HG02943 (cell line): ENCODE data around the gene SEPTIN3.

Experiments used
- ATAC-seq: cut with Tn5 transposase; IDR thresholded peaks from one replicate; pipeline ENCODE4 v1.9.1; 2021; ENCODE audit warnings: mild to moderate bottlenecking, low read depth, moderate library complexity; ENCODE audit not compliant: unreplicated experiment

Gene SEPTIN3

DNA sequence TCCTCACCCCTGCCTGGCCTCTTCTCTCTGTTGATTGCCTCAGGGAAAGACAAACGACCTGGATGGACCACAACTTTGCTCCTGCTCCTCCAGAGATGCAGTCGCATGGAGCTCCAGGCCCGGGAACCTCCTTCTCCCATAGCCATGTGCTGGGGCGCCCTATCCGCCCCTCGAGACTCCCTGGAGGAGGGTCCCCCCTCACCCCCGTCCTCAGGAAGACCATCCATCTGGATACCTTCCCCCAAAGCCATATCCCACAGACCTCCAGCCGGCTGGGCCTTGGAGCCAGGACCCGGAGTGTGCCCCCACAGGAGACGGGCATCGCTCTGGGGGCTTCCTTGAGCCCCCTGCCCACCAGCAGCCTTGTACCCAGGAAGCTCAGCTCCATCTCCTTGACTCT, 2.2 kb downstream of the SEPTIN3 start:
- ATAC-seq, result no peak

DNA sequence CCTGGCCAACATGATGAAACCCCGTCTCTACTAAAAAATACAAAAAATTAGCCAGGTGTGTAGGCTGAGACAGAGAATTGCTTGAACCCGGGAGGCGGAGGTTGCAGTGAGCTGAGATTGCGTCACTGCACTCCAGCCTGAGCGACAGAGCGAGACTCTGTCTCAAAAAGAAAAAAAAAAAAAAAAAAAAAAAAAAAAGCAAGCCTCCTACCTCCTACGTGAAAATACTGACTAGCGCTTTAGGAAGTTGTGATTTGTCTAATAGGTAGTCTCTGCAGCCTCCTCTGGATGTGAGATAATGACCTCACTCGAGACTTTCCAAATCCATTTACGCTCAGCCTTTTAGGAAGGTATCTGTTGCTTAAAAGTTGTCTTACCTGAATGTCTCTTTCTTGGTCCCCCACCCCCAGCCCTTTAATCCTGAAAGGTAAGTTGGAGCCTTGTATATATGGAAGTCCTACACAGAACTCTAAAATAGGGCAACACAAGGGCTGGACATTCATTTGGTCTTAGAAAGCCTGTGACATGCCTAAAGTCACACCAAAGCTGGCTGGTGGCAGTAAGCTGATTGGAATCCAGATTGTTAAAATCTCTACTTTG, 5.5 kb downstream of the SEPTIN3 start:
- no peak for ATAC-seq

GRCh38 chr22:41975299-41976069, 6.2 kb downstream of the SEPTIN3 start:
- no peak for ATAC-seq

DNA sequence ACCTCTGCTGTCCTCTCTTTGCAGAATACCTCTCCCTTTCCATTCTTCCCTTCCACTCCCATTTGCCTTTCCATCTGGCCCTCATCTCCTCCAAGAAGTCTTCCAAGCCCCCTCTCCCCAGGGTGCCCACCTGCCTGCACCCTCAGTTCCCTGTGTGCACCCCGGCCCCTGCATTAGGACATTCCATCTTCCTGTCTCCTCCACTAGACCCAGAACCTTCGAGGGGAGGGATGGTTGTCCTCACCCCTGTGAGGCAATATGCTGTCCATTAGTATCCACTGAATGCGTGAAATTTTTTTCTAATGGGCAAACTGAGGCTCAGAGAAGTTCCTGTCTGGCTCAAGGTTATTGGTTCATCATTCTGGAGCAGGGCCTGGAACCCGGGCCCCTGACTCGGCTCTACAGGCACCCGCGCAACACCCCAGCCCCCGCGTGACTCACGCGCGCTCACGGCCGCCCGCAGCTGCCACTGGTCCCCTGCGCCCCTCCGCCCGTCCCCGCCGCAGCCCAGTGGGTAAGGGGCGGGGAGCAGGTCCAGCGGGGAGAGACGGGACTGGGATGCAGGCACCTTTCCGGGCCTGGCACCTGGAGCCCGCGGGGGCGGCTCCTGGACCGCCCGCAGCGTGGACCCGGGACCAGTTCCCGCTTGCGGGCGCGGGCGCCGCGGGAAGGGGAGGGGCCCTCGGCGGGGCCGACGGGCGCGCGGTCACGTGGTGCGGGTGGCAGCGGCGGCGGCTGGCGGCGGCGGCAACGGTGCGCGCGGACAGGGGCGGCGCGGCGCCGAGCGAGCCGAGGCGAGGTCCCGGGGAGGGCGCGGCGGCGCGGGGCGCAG, 7.0 kb downstream of the SEPTIN3 start:
- ATAC-seq, result no peak

- no peak for ATAC-seq
Observed at GRCh38 chr22:41976961-41977566, 7.8 kb downstream of the SEPTIN3 start.

DNA sequence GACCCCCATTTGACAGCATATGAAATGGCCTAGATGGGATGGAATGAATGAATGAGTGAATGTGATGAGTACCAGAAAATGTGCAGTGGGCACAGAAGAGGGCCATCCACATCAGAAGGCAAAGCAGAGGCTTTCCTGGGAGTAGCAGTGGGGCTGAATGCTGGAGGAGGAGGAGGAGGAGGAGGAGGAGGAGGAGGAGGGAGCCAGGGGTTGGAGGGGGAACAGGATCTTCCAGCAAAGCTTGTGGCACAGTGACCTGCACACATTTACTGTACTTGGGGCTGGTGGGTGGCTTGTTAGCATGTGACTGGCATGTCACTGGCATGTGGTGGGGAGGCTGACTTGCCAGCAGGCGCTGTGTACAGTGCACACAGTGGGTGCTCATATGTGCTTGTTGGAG, 9.5 kb downstream of the SEPTIN3 start:
- ATAC-seq, result no peak

- ATAC-seq, result no peak
Observed at GRCh38 chr22:41979423-41980250, 10.4 kb downstream of the SEPTIN3 start.

GRCh38 chr22:41982865-41983264, 13.6 kb downstream of the SEPTIN3 start:
- ATAC-seq, result no peak

DNA sequence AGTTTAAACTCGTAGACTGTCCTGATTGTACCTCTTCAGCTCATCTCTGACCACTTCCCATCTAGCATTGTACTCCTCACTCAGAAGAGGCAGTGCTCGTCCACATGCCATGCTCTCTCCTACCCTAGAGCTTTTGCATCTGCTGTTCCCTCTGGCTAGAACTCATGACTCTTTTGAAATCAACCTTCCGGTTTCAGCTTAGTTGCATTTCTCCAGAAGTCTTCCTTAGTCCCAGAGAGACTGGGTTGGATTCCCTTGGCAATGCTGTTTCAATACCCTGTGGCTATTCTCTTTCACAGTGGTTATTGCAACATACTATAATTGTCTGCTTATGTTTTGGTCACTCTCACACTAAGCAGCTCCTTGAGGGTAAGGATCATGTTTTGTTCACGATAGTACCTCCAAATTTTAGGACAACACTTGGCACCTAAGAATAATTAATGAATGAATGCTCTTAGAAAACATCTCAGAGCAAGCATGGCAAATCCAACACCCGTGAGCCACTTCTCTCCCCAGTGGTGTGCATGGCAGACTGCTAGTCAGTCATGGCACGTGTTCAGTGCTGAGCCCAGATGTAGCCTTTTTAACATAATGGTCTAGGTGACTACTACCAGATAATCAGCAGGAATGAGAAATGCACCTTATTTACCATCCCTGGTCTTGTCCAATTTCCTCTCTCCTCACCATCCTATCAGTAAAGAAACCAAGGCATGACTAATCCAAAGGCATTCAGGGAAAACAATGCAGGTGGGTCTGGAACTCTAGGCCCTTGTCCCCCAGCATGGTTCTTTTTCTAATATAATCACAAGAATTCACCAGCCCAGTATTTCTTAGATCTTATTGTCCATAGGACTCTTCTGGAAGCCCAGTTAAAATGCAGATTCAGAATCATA, 14.5 kb downstream of the SEPTIN3 start:
- ATAC-seq, result no peak

DNA sequence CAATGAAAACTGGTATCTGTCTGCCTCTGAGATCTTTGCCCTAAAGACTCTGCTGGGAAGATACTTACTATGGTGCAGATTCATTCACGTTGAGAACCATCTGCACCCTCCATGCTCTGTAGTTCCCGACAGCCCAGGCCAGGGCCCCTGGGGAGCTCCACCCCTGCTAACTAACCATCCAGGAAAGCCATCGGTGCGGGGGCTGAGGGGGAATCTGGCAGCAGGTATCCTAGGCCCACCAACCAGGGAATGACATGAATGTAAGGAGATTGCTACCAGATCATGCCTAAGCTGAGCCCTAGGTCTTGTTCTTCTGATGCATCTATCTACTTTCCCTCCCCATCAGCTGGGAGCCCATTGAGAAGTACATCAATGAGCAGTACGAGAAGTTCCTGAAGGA, 18.0 kb downstream of the SEPTIN3 start:
- no peak for ATAC-seq

DNA sequence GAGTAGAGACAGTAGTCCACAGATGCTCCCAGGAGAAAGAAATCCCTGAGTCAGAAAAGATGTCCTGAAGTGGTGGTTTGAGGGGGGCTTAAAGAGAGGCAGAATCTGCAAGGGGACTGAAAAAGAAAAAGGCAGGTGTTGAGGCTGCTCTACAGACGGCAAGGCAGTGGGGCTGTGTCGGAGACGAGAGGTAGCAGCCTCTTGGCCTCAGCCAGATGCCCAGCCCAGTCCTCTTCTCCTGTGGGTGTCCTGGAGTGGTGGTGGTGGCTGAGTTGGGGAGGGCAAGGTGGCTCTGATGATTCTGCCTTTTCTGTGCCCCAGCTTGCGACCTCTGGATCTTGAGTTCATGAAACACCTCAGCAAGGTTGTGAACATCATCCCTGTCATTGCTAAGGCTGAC, 20.0 kb downstream of the SEPTIN3 start:
- ATAC-seq, result no peak

- no peak for ATAC-seq
Observed at GRCh38 chr22:41991111-41991510, 21.9 kb downstream of the SEPTIN3 start.

- ATAC-seq, result no peak
Observed at GRCh38 chr22:41992496-41992895, 23.3 kb downstream of the SEPTIN3 start.

GRCh38 chr22:41995211-41995610, 26.0 kb downstream of the SEPTIN3 start:
- ATAC-seq, result no peak

GRCh38 chr22:41996826-41997225, 27.6 kb downstream of the SEPTIN3 start:
- ATAC-seq, result no peak

DNA sequence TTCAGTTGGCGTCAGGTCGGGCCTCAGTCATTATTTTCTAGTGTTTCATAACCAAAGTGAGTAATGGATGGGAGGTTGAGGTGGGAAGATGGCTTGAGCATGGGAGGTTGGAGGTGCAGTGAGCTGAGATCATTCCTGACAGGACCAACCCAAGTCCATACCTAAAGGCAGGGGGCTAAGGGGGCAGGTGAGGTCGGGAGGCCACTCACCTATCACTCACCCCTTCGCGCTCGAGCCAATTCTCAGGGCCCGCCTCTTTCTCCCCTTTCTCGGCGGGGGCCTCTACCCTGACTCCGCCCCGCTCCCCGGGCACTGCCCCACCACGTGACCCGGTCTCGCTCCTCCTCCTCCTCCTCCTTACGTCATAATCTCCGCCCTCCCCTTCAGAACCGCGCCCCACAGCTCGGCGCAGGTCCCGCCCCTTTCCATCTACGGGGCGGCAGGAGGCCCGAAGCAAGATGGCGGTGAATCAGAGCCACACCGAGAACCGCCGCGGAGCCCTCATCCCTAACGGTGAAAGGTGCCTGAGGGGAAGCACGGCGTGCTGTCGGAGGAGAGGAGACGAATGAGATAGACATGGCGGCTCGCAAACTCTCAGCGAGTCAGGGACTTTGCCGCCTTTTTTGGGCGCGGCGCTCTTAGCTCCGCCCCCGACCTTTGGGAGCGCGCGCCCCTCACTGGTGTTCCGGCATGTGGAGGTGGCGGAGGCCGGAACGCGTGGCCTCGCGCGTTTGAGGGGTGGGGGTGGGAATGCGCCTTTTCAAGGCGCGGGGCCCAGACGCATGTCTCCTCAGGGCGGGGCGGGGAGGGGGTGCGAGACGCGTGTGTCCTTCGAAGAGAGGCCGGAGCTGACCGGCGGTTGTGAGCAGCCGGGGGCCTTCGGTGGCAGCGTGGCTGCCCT, 29.4 kb downstream of the SEPTIN3 start, which contains the start of gene WBP2NL:
Gene WBP2NL, plus strand, starts transcription at position 428 of the 901 bp plus-strand sequence. Its CDS starts 31 bp downstream, at position 459.
- peak; percentile 85 for ATAC-seq

DNA sequence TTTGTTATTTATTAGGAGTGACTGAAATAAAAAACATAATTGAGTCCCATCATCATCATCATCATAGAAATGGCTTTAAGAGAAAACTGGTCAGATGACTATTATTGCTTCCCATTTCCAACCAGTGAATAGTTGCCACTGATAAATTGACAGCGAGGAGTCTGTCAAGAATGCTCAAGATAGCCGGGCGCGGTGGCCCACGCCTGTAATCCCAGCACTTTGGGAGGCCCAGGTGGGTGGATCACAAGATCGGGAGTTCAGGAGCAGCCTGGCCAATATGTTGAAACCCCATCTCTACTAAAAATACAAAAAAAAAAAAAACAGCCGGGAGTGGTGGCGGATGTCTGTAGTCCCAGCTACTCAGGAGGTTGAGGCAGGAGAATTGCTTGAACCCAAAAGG, 31.2 kb downstream of the SEPTIN3 start:
- ATAC-seq, result no peak

DNA sequence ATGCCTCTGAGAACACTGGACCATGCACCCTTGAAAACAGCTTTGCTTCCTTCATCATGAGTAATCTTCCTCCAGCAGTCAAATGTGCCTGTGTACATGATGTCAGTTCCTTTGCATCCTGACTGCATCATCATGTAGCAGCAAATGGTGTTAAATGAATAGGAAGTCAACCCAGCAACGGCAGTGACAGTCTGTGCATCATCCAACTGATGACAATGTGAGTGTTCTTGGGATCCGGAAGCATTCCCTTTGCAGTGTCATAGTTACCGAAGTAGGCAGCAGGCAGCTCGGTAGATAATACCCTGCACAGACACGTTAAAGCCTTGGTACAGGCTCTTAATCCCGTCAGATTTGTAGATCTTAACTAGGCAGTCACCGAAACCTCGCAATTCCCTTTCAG, 31.9 kb downstream of the SEPTIN3 start:
- no peak for ATAC-seq
